Measurements from ENCODE around the gene TSTD1. TPM values are rescaled to one million over a fixed set of nuclear protein-coding genes. Genes with fewer than 3 reads are reported as not detected.

Gene TSTD1
- total and polyA plus RNA-seq, 2 donors (not counting 1 experiment from before 2014, with no cell fraction given), result 0.24 to 0.66 TPM

DNA sequence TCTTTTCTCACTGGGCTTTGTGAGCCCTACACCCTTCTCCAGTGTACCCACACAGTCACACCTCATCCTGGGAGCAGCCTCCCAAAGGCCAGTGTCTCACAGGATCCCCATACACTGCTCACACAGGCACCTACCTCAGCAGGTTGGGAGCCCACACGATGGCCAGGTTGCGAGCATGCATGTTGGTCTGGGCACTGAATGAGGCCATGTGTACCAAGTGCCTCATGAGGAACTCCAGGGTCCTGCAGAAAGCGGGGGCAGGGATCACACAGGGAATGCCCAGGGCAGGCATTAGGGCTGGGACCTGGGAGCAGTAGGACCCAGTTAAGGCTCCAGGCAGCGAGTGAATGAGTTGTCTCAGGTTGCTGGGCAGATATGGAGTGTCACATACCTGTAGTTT lies 15.5 kb upstream of the TSTD1 start:
- TF ChIP-seq EZH2 (IDR thresholded peaks at IDR 0.05; ENCODE audit: low read length, missing control alignments), result no peak
- TF ChIP-seq, protein P1, sequence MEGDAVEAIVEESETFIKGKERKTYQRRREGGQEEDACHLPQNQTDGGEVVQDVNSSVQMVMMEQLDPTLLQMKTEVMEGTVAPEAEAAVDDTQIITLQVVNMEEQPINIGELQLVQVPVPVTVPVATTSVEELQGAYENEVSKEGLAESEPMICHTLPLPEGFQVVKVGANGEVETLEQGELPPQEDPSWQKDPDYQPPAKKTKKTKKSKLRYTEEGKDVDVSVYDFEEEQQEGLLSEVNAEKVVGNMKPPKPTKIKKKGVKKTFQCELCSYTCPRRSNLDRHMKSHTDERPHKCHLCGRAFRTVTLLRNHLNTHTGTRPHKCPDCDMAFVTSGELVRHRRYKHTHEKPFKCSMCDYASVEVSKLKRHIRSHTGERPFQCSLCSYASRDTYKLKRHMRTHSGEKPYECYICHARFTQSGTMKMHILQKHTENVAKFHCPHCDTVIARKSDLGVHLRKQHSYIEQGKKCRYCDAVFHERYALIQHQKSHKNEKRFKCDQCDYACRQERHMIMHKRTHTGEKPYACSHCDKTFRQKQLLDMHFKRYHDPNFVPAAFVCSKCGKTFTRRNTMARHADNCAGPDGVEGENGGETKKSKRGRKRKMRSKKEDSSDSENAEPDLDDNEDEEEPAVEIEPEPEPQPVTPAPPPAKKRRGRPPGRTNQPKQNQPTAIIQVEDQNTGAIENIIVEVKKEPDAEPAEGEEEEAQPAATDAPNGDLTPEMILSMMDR (conservative IDR thresholded peaks at IDR 0.05 in 1 of 2, IDR thresholded peaks at IDR 0.05 in 1 of 2; ENCODE audit: low read depth in 1 of 2, low read length in 2 of 2), result no peak
- Histone ChIP-seq H3K4me2 (ENCODE audit: extremely low read depth, insufficient read depth, low read length) (no peak overlapping the region), H3K27ac (ENCODE audit: insufficient read depth, low read length) (no peak overlapping the region), H2AFZ (ENCODE audit: low read length) (no peak overlapping the region), H4K20me1 (ENCODE audit: control insufficient read depth, extremely low read depth, insufficient read depth, low read length) (no peaks in the 10 kb centered on the region), H3K36me3 (ENCODE audit: control insufficient read depth, insufficient read depth, low read length) (no peaks in the 10 kb centered on the region), H3K9ac (ENCODE audit: insufficient read depth, low read length) (no peak overlapping the region), H3K4me3 (replicated peaks in 1 of 4; ENCODE audit: control extremely low read depth in 1 of 4, insufficient read depth in 1 of 4, low read depth in 3 of 4, low read length in 4 of 4) (no peak overlapping the region), H3K79me2 (ENCODE audit: control insufficient read depth, insufficient read depth, low read length) (no peaks in the 10 kb centered on the region), H3K27me3 (ENCODE audit: control insufficient read depth, insufficient read depth, low read length) (no peaks in the 10 kb centered on the region), H3K4me1 (ENCODE audit: control insufficient read depth, extremely low read depth, insufficient read depth, low read length) (no peaks in the 10 kb centered on the region), H3K9me3 (ENCODE audit: control insufficient read depth, insufficient read depth, low read depth, low read length) (no peaks in the 10 kb centered on the region)
- no peak for DNase-seq (ENCODE audit: low read depth in 2 of 2)

DNA sequence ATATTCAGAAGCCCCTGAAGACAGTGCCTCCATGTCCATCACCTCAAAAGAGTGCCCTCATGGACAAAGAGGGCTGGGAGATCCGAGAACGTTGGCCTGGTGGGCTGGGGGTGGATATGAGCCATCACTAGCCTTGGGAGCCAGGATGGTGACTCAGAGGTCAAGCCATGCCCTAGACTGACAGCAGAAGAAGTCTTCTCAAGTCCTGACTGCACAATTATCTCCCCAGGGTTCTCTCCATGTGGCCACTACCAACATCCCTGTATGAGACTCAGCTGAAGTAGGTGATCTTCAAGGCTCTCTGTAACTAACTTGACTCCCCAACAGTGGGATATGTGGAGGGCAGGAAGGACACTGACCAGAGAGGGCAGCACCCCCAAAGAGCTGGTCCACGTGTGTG lies 14.1 kb upstream of the TSTD1 start:
- Histone ChIP-seq H3K4me2 (ENCODE audit: extremely low read depth, insufficient read depth, low read length) (no peak overlapping the region), H3K36me3 (ENCODE audit: control insufficient read depth, insufficient read depth, low read length) (no peaks in the 10 kb centered on the region), H3K4me3 (replicated peaks in 1 of 4; ENCODE audit: control extremely low read depth in 1 of 4, insufficient read depth in 1 of 4, low read depth in 3 of 4, low read length in 4 of 4) (no peak overlapping the region), H3K9ac (ENCODE audit: insufficient read depth, low read length) (no peak overlapping the region), H2AFZ (ENCODE audit: low read length) (no peak overlapping the region), H3K79me2 (ENCODE audit: control insufficient read depth, insufficient read depth, low read length) (no peaks in the 10 kb centered on the region), H4K20me1 (ENCODE audit: control insufficient read depth, extremely low read depth, insufficient read depth, low read length) (no peaks in the 10 kb centered on the region), H3K27ac (ENCODE audit: insufficient read depth, low read length) (no peak overlapping the region), H3K9me3 (ENCODE audit: control insufficient read depth, insufficient read depth, low read depth, low read length) (no peaks in the 10 kb centered on the region), H3K27me3 (ENCODE audit: control insufficient read depth, insufficient read depth, low read length) (no peaks in the 10 kb centered on the region), H3K4me1 (ENCODE audit: control insufficient read depth, extremely low read depth, insufficient read depth, low read length) (no peaks in the 10 kb centered on the region)
- no peak for DNase-seq (ENCODE audit: low read depth in 2 of 2)
- no peak for TF ChIP-seq EZH2 (IDR thresholded peaks at IDR 0.05; ENCODE audit: low read length, missing control alignments)
- TF ChIP-seq, protein P1 (conservative IDR thresholded peaks at IDR 0.05 in 1 of 2, IDR thresholded peaks at IDR 0.05 in 1 of 2; ENCODE audit: low read depth in 1 of 2, low read length in 2 of 2), result no peak

DNA sequence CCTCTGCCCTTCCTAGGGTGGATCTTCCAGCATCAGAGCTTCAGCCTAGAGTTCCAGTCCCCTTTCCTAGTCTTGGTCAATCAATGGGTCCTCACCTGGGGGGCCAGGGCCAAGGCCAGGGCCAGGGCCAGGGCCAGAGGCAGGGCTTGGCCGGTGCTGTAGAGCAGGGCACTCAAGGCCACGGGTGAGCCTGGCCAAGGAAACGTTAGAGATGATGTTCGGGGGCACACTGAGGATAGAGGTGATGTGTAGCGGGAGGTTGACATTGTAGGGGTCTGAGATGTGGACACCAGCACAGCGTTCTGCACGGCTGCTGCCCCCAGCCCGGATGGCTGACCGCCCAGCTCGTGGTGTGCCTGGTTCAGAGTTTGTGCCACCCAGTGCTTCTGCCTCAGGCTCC lies 12.5 kb upstream of the TSTD1 start:
- TF ChIP-seq, protein P1 (conservative IDR thresholded peaks at IDR 0.05 in 1 of 2, IDR thresholded peaks at IDR 0.05 in 1 of 2; ENCODE audit: low read depth in 1 of 2, low read length in 2 of 2), result no peak
- no peak for TF ChIP-seq EZH2 (IDR thresholded peaks at IDR 0.05; ENCODE audit: low read length, missing control alignments)

More for the DNA sequence above, 12.5 kb upstream of the TSTD1 start:
- H4K20me1 ChIP-seq (ENCODE audit: control insufficient read depth, extremely low read depth, insufficient read depth, low read length), result no peaks in the 10 kb centered on the region
- H3K9me3 ChIP-seq (ENCODE audit: control insufficient read depth, insufficient read depth, low read depth, low read length), result no peaks in the 10 kb centered on the region
- H3K9ac ChIP-seq (ENCODE audit: insufficient read depth, low read length), result no peak overlapping the region
- no peaks in the 10 kb centered on the region for H3K36me3 ChIP-seq (ENCODE audit: control insufficient read depth, insufficient read depth, low read length)
- H3K4me2 ChIP-seq (ENCODE audit: extremely low read depth, insufficient read depth, low read length), result no peak overlapping the region
- H2AFZ ChIP-seq (ENCODE audit: low read length), result no peak overlapping the region
- no peak overlapping the region for H3K4me3 ChIP-seq (replicated peaks in 1 of 4; ENCODE audit: control extremely low read depth in 1 of 4, insufficient read depth in 1 of 4, low read depth in 3 of 4, low read length in 4 of 4)
- no peak overlapping the region for H3K27ac ChIP-seq (ENCODE audit: insufficient read depth, low read length)
- DNase-seq (ENCODE audit: low read depth in 2 of 2), result no peak
- H3K27me3 ChIP-seq (ENCODE audit: control insufficient read depth, insufficient read depth, low read length), result no peaks in the 10 kb centered on the region
- H3K79me2 ChIP-seq (ENCODE audit: control insufficient read depth, insufficient read depth, low read length), result no peaks in the 10 kb centered on the region
- H3K4me1 ChIP-seq (ENCODE audit: control insufficient read depth, extremely low read depth, insufficient read depth, low read length), result no peaks in the 10 kb centered on the region
